GM19438 (cell line): ENCODE results near the gene PLAC1.

Experiments used
- ATAC-seq: cut with Tn5 transposase; IDR thresholded peaks from one replicate; pipeline ENCODE4 v1.9.1; 2021; ENCODE audit warnings: low read depth; ENCODE audit not compliant: unreplicated experiment

PLAC1 gene, protein sequence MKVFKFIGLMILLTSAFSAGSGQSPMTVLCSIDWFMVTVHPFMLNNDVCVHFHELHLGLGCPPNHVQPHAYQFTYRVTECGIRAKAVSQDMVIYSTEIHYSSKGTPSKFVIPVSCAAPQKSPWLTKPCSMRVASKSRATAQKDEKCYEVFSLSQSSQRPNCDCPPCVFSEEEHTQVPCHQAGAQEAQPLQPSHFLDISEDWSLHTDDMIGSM

DNA sequence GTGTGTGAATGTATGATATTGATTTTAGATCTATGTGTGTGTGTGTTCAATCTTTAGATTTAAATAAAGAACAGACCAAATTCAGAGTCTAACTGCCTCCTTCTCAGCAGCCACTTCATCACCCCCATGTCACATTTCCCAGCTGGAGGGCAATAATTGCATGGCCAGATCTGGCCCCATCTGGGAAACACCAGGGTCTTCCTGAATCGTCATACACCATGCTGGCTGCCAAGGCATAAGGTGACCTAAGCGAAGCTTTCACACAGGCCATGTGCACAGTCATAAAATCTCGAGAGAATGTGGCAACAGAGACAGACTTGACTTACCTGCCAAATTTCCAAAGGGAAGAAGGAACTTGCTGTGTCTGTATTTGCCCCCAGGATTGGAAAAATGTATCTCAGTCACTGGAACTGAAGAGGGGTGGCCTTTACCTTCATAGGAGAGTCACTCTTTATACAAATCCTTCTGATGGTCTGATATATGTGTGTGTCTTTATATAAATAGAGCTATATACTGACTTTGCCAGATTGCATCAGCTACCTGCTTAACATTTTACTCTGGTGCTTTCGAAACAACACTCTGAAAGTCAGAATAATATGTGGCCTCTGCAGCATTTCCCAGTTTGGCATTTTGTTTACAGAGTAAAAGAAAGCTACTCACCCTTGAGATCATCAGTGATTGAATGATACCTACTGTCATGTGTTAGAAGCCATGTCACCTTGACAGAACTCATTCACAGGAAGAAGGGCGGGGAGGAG lies at the start of gene PLAC1:
Gene PLAC1, minus strand, starts transcription at position 470 of the 758 bp plus-strand sequence. CDS start 91,789 bp downstream, outside the sequence.
- no peak for ATAC-seq

DNA sequence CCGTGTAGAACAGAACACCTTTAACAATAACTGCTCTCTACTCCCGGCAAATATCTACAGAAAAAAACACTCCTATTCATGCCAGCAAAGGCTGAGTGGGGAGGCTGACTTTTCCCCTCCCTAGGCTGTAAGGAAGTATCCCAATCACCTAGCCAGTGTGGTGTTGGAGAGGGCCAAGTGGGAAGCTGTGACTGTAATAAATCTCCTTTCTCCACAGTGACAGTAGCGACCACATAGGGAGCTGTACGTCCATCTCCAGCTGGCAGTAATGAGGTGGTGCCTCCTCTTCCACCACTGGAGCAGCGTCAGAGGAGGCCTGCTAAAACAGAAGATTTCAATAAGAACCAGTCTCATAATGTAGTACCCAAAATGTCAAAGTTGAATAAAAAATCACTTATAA lies 47.9 kb upstream of the PLAC1 start:
- ATAC-seq = no peak

DNA sequence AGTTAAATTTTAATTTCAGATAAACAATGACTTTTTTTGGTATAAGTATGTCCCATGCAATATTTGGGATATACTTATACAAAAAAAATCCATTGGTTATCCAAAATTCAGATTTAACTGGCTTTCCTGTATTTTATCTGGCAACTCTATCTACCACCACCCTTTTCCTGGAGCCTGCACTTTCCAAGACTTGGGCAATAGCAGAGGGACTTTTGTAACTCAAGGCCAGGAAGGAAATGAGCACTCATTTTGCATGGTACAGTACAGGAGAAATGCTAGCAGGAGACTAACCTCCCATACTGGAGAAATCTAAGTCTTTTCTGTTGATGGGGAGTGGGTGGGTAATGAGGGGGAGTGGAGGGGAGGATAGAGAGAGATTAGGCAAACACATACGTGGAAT lies 37.7 kb upstream of the PLAC1 start:
- no peak for ATAC-seq

DNA sequence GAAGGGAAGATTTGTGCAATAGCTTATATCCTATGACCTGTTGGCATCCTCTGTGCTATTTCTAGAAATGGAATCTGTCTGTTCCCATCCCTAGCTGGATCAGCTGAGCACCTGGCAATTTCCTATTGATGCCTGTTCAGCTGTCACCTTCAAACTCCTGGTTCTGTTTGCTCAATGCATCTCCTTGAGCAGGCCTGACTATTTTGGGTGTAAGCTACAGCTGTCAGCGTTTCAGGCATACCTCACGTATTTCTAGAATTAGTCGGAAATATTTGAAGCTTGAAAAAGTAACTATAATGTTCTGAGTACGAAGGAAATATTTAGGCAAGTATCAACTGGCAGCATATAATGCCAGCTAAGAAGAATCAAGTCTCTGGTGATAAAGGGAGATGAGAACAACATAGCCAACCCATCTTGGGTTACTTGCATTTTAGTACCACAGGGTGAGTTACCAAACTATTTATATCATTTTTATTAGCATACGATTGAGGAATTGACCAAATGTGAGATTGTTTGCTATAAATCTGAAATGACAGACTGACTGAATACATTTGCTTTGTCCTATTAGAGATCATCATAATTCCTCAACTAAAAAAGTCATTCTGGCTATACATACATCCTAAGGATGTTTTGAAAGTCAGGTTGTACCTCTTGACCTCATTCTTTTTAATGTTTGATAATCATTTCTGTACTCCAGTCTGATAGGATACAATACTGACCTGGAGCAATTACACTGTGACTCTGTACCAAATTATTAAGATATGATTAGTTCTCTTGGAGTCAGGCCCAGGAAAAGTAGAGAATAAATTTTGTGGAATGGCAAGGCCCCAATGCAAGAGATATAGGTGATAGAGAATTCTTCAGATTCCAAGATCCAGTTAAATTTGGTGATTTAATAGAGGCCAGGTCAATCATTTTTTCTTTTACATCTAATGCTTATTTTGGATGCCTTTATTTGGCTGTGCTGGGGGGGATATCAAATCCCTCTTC lies 36.4 kb upstream of the PLAC1 start:
- ATAC-seq = no peak

DNA sequence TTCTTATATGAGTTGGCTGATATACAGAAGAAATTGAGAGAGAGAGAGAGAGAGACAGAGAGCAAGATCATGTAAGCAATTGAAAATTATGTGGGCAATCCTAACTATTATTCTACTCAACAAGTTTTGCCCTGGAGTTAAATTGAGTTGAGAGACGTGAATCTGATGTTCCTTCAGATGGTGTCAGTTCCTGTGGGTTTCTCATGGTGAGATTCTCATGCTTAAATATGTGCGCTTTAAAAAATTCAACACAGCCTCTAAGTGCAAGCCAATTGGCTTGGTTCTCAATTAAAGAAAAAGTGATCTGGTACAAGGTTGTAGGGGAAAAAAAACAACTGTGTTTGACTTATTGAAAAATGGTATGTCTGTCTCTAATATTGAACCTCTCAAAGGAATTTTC lies 35.4 kb upstream of the PLAC1 start:
- no peak for ATAC-seq

DNA sequence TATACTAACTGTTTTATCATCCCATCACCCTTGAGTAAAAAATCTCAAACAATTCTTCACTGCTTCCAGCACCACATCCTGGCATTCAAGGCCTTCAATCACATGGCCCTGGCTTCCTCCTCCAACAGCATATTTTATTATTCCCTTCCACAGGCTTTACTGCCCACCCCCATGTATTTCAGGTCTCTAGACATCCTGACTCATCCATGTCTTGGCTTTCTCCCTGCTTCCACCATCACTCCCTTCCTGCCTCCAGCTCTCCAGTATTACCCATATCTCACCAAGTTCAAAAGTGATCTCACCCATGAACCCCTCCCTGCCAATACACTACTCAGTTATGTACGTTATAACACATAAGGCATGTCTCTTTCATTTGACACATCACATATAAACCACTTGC lies 34.7 kb upstream of the PLAC1 start:
- no peak for ATAC-seq

DNA sequence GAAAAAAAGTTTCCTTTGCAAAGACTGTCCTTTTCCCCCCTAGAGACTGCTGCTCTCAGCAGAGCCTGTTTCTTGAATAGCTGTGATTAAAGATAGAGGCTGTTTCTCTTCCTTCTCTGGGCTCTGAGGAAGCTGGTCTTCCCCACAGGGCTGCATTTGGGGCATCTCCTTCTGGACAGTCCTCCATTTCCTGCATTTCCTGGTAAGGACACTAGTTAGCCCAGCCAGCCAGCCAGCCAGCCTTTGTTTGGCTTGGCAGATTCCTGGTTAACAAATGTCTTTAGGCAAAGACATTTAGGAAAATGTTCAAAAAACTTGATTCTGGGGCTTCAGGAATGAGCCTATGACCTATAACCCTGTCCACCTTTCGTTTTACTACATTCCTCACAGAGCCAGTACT lies 34.0 kb upstream of the PLAC1 start:
- no peak for ATAC-seq

DNA sequence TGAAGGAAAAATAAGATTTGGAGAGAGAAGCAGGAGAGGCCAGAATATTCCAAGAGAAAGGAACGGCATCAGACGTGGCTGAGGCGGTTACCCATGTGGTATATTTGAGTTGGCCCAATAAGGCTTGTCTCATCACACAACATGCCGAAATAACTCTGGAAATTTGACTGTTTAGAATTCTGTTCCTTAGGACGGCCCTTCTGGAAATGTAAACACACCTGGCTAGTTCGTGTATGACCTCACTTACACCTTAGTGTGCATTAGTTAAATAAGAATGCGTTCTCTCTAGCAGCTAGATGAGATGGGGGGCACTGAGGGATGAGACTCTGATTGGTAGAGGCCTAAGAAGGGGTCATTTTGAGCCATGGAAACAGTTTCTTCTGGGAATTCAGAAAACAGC lies 33.2 kb upstream of the PLAC1 start:
- no peak for ATAC-seq

DNA sequence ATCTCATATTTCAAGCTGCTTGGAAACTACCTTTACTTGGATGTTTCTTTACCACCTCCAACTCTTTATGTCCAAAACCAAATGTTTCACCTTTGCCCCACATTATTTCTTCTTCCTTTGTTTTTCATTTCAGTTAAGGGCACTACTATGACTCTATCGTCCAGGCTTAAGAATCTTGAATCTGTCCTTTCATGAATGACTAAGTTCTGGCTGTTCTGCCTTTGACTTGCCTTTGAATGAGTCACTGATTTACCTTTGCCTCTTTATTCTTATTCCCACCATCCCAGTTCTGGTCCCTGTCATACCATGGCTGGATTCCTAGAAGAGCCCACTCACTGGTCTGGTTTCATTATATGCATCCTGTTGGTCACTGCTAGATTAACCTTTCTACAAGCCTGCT lies 30.6 kb upstream of the PLAC1 start:
- no peak for ATAC-seq

DNA sequence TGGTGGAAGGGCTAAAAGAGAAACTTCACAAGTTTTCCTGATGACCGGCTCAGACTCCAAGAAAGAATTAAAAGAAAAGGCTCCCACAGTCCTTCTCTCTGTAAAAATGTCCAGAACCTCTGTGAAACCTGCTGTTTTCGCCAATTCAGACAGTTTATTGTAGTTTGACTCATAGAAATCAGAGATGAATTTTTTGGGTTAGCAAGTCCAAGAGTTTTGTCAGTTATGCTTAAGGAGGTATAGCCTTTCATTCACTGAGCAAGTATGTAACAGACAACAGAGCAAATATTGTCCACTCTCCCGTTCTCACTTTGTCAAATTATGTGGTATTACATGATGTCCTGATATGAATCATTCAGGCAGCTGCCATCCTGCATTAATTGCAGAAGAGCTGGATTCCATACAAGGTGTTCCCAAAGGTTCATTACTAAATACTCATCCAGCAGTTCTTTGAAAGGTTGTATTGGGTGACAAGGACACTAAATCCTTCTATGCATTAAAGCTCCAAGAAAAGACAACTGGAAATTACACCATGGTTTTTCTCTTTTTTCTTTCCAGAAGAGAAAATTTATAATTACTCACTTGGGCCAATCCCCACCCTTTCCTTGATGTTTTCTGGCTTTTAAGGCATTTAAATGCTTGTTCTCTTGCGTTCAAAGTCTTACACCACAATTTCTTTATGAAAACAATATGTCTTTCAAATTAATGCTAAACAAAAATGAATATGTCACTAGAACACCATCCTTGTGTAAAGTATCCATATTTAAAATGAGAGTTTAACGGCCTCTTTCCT lies 30.0 kb upstream of the PLAC1 start:
- no peak for ATAC-seq

DNA sequence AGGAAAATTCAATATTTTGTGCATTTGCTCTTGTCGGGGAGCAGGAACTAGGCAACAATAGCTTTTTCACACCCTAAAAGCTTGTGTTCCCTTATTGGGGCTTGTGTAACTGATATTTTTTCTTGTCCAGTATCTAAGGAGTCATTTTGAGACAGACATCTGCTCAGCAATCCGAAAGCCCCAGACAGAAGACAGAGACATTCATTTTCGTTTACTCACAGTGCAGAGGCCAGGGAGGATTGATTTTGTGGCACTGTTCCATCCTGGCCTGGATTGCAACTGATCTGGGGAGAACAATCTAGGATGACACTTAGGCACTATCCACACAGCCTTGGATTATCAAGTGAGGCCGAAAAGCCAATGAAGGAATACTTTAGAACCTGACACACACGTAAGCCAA lies 27.4 kb upstream of the PLAC1 start:
- ATAC-seq = no peak

DNA sequence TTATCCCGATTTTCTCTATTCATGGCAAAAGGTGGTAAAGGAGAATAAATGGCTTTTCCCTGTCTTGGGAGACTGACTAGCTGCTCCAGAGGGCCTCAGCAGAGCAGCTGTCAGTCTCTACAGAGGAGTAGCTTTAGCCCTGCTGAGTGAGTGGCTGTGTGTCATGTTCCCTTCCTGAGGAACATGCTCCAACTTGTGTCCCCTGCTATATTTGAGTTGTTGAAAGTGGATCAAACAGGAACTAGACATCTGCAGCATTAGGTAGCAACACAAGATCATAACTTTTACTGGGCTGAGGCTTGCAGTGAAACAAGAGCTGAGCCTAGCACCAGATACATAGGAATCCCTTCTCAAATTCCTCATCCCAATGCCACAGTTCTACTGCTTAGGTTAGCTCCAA lies 26.7 kb upstream of the PLAC1 start:
- ATAC-seq = no peak

DNA sequence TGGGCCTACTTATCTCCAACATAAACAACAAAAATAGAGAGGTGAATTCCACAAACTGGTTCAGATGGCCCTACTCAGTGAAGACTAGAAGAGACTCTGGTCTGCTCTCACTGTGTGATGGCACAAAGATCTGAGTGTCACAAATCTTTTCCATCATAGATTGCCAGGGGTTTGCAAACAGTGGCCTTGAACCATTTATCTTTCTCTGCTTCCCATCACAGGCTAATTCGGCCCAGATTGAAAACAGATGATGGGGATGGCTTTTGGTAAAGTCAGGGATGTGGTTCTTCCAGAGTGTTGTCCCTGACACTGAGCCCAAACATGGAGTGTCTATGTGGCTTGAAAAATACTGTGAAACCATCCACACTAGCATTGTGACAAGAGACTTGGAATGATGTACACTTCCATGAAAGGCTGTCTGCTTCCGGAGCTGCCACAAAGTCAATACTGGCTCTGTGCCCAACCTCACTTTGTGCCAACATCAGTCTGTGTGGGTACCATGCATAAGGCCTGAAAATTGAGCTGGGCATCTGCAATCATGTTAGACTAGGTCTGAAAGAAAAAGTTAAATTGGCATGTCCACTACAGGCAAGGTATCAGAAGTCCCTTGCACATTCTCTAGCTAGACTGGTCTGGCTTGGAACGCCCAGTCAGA lies 25.2 kb upstream of the PLAC1 start:
- no peak for ATAC-seq

DNA sequence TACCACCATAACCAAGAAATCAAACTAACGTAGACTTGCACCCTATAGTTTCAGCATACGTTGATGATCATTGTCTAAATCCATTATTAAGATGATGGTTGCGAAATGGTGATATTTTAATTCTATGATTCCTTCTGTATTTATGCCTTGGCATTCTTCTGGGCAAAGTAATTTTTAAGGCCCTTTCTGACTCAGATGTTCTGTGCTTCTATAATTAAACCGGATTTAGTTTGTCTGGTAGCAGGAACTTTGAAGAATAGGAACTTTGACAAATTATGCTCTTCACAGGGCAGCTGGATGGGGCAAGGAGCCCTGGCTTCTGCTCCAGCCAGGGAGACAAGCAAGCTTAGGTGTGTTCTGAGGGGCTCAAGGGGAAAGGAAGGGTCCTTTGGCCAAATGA lies 23.8 kb upstream of the PLAC1 start:
- ATAC-seq = no peak

DNA sequence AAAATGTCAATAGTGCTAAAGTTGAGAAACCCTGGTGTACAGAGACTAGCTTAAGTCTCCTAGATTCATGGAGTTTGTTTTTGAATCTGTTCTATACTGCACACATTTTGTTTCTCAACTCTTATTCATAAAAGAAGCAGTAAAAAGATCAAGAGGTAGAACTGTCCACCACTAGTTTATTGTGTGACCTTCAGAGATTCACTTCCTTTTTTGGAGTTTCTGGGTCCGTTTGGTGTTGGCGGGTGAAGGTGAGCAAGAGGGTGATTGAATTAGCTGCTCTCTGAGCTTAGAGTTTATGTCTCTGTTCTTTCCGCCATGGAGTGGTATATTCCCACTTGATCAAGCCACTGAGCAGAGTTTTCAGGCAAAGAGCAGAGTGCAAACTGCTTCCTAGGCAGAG lies 21.4 kb upstream of the PLAC1 start:
- no peak for ATAC-seq

DNA sequence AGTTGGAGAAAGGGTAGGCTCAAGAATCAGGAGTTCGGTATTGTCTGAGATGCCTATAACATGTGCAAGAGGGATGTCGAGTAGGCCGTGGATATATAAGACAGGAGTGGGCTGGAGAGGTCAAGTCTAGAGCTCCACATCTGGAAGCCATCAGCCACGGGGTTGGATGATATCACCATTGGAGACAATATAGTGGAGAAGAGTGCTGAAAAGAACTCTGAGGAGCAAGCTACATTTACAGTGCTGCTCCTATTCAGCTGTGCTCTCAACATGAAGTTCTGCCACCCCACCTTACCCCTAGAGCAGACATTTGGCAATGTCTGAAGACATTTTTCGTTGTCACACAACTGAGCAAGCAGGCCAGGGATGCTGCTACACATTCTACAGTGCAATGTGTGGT lies 20.9 kb upstream of the PLAC1 start:
- ATAC-seq = no peak

DNA sequence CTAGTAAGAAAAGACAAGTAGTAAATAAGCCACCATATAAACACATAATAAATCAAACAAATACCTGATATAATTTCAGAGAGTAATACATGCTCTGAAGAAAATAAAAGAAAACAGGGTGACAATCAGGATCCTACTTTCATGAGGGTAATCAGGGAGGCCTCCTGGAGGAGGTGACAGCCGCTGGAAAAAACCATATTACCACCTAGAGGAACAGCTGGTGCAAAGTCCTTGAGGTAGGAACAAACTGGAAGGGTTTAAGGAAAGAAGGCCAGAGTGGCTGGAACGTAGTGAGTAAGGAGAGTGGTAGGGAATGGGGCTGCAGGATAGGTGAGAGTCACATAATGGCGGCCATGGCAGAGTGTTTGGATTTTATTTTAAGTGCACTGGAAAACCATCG lies 19.1 kb upstream of the PLAC1 start:
- ATAC-seq = no peak

DNA sequence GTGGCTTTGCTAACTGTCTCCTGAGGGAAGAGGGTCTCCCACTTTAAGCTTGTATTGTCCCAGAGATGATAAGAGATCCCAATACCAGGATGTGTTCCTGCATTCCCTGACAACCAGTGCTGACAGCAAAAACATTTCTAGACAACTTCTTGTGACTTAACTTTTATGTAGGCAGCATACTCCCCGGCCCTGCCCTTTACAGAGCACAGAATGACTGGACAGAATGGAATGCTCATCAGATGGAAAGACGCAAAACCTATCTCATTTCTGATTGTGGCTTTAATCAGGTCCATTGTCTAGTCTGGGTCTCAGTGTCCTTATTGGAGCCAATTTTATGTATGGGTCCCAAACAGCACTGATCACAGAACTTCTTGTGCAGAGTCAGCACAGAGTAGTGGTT lies 18.2 kb upstream of the PLAC1 start:
- ATAC-seq = no peak

DNA sequence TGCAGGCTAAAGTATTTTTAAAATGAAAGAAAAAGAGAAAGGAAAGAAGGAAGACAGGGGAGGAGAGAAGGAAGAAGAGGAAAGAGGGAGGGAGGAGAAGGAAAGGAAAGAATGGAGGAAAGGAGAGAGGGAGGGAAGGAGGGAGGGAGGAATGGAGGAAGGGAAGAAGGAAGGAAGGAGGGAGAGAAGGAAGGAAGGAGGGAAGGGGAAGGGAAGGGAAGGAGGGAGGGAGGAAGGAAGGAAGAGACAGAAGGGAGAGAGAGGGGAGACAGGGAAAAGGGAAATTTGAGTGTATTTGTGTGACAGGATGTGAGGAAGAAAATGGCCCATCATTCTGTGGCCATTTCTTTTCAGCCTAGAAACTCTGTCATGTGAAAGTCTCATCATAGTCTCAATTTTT lies 14.9 kb upstream of the PLAC1 start:
- no peak for ATAC-seq

DNA sequence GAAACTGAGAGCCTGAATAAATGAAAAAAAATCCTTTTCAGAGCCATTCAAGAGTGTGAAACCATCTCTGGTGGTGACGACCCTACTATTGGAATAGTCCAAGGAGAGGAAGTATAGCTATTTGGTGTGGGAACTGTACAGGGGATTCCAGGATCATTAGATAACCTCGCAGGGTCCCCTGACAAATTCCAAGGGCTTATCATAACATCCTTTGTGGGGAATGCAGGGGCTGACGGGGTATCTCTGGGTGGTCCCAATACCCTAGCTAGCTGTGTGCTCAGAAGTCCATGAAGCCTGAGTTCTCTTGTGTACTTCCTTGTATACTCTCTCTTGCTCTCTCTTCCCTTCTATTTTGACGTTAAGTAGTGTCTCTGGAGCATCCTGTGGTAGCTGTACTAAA lies 13.8 kb upstream of the PLAC1 start:
- ATAC-seq = no peak
